ENCODE measurements around the gene FCN1.
A peak's percentile ranks its signal among the peaks of the same experiment; 100 is the strongest.
"Not testable (repeated sequence)": the region's sequence is repeated elsewhere in the genome, so short reads cannot be mapped to it uniquely, and the experiment has no call there.

The FCN1 gene

DNA sequence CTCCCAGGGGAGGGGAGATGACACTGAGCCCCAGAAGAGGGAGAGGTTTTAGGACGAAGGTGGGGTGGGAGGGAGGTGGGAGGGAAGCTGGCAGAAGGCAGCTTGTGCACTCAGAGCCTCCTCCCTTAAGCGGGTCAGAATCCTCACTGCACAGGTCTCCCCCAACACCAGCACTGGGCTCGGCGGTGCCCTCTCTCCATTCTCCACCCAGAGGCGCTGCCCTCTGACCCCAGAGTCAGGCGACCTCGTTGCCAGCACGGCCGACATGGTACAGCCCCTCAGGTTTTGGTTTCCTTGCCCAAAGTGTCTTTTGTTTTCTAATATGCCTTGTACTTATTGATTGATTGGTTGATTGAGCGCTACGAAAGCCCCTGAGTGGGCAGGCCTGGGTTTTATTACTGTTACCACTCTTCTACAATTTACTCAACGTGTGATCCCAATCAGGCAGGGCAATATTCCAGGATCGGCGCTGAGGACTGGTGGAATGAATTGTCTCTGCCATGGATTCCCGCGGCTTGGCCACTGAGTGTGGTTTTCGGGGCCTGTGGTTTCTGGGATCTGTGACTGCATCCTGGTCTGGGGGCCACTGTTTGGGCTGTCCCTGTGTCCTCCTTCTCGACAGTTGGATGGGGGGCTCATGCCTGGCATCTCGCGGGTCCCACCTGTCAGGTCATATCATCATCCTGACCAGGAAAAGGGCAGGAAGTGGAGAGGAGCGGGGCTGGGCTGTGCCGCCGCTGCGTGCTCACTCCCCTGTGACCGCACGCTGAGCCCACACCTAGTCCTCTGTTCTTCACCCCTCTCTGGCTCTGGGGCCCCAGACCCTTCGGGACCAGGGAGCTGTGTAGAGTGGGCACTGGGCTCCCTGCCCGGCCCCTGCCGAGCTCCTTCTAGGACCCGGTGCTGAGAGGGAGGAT lies 46.7 kb downstream of the FCN1 start:
- DNase-seq = no peak

DNA sequence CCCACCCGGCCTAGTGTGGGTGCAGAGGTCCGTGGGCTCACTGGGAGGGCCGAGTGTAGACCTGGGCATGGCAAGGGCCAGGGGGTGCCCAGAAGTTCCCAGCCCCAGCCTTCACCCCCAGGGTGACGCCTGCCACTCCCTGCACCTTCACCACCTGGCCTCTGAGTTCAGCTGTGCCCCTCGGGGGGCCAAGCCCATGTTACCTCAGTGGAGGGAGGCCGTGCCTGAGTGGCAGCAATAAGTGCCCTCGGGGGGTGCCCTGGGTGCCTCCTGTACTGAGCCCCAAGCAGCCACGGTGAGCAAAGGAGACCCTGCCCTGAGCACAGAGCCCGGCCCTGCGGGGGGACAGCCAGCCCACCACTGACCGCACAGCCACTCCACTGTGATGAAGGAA lies 47.4 kb downstream of the FCN1 start:
- DNase-seq = peak; percentile 43

DNA sequence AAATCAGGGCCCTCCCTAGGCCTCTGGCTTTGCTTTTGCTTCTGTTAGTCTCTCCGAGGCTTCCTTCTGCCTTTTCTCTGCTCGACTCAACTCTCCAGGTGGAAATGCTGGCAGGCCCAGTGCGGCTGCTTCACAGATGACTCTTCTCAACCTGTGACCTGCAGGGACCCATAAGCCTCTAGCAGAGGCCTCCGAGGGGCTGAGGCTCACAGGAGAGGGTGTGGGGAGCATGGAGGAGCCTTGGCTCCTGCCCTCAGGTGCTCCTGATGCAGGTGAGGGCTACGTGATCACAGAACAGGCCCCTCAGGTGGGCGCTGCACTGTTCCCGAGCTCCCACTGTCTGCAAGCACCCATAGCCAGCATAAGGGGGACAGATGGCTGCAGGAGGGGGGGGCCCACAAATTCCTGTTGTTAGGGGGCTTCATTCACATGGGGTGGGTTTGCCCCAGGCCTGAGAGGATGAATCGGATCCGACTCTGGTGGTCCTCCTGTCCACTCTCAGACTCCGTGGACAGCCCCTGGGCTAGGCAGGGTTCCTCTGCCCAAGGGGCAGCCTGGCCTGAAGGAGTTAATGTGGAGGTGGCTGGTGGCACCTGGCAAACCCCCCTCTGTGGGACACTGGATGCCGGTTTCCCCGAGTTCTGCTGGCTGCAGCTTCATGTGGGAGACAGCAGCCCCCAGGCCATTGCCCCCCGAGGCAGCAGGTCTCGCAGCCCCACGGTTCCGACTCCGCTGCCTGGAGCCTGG lies 48.0 kb downstream of the FCN1 start:
- DNase-seq = peak; percentile 52

- no peak for DNase-seq
Measured at GRCh38 chr9:134868751-134869553, 48.8 kb downstream of the FCN1 start.

GRCh38 chr9:134867917-134868750 lies 49.6 kb downstream of the FCN1 start:
- no peak for DNase-seq

GRCh38 chr9:134864821-134865190 lies 52.9 kb downstream of the FCN1 start:
- DNase-seq = no peak

GRCh38 chr9:134863941-134864820 lies 53.5 kb downstream of the FCN1 start:
- no peak for DNase-seq

DNA sequence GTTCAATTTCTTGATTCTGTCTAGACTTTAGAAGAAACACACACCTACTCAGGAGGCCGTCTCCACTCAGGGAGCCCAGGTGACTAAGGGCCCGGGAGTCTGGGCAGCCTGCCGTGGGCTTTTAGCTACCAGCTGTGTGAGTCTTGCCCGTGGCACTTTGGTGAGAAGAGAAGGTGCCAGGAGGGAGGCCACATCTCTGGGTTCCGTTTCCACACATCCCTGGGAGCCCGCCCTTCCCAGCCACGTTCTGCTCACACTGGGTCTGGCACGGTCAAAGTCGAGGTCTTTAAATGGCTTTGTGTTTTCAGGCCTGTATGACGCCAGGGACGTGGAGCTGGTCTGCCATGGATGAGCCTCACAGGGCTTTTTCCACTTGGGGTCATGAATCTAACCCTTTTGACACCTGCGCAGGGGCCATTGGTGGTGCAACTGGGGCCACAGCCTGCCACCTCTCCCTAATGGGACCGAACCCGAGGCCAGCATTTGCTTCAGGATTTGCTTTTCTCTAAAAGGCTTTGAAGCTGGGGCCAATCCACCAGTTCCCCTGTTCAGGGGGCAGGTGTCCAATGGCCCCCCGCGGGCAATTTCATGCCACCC lies 54.3 kb downstream of the FCN1 start:
- DNase-seq = no peak

DNA sequence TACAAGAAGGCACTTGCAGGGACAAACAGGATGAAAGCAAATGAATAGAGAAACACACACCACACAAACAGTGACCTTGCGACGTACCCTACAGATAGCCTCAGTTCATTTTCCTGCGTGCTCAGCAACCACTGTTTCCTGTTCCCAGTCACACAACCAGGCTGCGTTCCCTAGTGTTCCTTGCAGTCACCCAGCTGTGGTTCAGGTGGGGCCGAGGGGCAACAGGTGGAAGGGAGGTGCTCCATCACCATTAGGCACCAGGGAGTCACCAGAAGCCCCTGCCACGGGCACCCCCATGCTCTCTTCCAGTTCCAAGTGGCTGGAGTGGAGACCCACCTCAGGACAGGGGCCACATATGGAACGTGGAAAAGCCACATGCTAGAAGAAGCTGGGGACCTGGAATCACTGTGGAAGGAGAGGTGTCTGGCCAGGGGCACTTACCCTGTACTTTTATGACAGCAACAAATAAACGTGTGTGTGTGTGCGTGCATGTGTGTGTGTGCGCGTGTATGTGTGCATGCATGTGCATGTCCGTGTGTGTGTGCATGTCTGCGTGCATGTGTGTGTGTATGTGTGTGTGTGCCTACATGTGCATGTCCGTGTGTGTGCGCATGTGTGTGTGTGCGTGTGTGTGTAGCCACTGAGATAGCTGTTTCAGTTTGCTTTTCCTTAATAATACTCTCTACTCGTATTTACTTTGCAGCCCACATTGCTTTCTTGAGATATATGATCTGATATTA lies 55.9 kb downstream of the FCN1 start:
- DNase-seq = no peak

DNA sequence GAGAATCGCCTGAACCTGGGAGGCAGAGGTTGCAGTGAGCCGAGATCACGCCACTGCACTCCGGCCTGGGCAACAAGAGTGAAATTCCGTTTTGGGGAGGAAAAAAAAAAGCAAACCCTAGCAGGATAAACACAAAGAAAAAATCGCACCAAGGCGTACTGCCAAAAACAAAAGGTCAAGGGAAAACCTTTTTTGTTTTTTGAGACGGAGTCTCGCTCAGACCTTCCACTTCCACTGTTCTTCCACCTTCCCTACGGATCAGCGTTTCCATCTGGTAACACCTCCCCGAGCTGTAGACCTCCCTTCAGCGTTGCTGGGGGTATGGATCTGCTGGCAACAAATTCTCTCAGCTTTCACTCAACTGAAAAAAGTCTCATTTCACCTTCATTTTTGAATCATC lies 57.2 kb downstream of the FCN1 start:
- DNase-seq = no peak

- DNase-seq = no peak
Measured at GRCh38 chr9:134858051-134858841, 59.5 kb downstream of the FCN1 start.

- DNase-seq = not testable (repeated sequence)
Measured at GRCh38 chr9:134857451-134857850, 60.3 kb downstream of the FCN1 start.

- DNase-seq = no peak
Measured at GRCh38 chr9:134855900-134856377, 61.8 kb downstream of the FCN1 start.

Measured in activated effector memory CD4-positive, alpha-beta T cell treated with anti-CD3 and anti-CD28 coated beads, Interleukin-2, amount 50 U/mL, for 16 hours (primary cell).